DMS53 (cell line): ENCODE data around the gene CAPG.
"Not testable (repeated sequence)": the region's sequence is repeated elsewhere in the genome, so short reads cannot be mapped to it uniquely, and the experiment has no call there.

ENCODE experiments used
- DNase-seq: peaks from one replicate; lab custom pipeline; 2025; lab: John Stamatoyannopoulos, UW

The CAPG gene

GRCh38 chr2:85396531-85397470 is 13.4 kb downstream of the CAPG start:
- DNase-seq, result peak; percentile 64

- DNase-seq, result no peak
Measured at GRCh38 chr2:85395912-85396475, 14.2 kb downstream of the CAPG start.

DNA sequence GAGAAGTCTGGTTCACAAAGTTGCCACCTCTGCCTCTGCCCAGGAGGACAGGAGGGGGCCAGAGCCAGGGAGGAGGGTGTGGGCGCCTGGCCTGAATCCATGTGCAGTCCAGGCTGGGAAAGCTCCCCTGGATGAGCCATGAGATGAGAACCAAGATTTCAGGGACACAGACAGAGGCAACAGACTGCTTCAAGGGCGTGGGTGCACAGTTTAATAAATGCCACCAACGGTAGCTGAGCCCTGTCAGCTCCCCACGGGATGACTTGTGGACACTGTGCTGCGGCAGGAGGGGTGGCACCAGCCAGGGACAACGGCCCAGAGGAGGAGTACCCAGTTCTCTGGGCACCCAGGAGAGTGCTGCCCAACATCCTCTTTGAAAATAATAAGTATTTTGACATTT is 15.2 kb downstream of the CAPG start:
- DNase-seq, result no peak

- DNase-seq, result no peak
Measured at GRCh38 chr2:85394261-85394681, 15.9 kb downstream of the CAPG start.

DNA sequence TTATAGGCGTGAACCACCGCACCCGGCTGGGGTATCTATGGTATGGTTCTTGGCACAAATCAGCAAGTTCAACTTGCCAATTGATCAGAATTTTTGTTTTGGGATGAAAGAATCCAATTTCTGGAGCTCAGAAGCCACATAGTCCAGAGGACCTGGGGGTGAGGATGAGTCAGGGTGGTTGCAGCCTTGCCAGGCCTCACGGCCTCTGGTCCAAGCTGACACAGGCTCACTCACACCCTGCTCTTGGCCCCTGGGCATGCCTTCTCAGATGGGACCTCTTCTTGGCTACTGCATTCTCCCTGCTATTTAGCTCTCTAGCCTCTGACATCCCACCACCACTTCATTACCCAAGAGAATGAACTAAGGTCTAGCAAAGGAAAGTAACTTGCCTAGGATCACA is 16.3 kb downstream of the CAPG start:
- no peak for DNase-seq

DNA sequence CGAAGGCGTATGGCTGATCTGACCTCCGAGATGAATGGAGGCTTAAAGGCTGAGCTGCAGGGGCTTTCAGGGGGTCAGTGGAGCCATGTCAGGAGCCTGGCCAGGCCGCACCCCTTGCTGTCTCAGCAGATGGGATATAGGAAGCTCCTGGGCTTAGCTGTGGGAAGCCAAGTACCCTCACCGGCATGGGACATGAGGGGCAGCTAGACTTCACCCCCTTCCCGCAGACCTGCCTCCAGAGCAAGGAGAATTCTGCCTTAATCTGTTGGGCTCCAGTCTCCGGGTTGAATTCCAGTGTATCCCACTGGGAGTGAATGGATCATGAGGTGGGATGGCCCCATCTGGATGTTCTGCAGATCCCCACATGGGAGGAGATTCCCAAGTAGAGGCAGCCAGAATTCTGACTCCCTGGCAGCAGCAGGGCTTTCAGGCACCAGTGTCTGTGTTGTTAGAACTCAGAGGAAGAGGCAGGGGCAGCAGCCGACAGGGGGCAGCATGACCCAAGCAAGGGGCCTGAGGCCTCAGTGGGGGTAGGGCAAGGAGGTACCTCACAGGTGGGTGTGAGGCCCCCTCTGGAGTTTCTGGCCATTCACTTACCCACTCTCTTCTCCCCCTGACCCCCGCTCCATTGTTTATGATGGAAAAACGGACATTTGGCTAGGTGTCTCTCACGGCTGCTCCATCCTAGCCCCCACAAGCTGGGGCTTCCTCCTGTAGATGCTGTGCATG is 19.1 kb downstream of the CAPG start:
- DNase-seq, result peak; percentile 68

GRCh38 chr2:85388878-85389538 is 21.2 kb downstream of the CAPG start:
- DNase-seq, result no peak

DNA sequence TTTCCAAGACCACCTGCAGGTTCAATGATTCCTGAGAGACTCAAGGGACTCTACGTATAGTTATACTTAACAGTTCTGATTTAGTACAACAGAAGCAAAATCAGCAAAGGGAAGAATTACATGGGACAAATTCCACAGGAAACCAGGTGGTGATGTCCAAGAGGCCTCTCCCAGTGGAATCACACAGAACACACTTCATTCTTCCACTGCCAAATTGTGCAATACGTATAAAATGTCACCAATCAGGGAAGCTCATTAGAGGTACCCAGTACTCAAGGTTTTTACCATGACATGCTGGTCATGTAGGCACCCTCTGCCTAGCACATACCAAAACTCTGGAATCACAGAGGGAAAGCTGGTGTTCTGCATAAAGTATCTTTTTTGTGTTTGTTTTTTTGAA is 22.4 kb downstream of the CAPG start:
- no peak for DNase-seq

DNA sequence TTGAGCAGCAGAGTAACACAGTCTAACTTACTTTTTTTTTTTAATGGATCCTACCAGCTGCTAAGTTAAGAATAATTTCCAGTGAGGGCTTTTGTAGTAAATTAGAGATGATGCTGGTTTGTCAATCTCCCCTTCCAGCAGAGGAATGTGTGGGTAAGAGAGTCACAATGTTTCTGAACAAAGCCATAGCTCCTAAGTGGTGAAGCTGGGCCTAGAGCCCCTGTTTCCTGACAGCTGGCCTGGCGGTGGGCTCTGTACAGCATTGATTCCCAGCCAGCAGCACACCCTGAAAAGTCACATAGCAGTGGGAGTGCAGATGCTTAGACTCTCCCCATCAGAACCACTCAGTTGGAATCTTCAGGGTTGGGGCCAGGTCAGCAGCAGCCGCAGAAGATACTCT is 24.4 kb downstream of the CAPG start:
- DNase-seq, result no peak

DNA sequence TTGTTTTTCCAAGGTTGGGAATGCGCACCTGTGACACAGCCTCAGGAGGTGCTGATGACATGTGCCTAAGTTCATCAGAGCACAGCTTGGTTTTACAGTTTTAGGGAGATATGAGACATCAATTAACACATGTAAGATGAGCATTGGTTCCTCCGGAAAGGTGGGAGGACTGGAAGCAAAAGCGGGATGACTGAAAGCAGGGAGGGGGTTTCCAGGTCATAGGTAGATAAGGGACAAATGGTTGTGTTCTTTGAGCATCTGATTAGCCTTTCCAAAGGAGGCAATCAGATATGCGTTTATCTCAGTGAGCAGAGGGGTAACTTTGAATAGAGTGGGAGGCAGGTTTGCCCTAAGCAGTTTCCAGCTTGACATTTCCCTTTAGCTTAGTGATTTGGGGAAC is 26.3 kb downstream of the CAPG start:
- no peak for DNase-seq

DNA sequence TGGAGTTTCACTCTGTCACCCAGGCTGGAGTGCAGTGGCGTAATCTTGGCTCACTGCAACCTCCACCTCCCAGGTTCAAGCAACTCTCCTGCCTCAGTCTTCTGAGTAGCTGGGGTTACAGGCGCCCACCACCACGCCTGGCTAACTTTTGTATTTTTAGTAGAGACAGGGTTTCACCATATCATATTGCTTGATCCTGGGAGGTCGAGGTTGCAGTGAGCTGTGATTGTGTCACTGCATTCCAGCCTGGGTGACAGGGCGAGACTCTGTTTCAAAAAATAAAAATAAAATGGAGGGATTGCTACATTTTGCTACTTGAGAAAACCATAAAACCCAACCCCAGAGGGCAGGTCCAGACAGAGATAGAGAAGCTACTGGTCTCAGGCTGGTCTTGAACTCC is 27.0 kb downstream of the CAPG start:
- DNase-seq, result not testable (repeated sequence)

DNA sequence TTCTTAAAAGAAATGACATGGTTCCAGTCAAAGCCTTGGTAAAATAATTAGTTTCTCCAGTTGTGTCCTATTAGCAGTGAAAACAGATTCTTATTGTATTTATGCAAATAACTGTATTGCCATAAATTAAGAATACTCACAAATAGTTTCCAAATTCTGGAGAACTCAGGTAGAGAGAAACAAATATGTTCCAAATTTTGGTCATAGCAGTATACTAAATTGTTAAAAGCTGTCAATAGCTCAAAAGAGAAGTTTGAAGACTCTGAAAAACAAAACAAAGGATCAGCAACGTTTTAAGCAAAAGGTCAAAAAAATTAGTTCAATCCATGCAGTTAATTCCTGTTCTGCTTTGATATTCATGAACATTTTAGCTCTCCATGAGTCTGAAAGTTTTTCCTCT is 30.1 kb downstream of the CAPG start:
- no peak for DNase-seq

GRCh38 chr2:85378257-85378656 is 31.9 kb downstream of the CAPG start:
- DNase-seq, result no peak

- DNase-seq, result no peak
Measured at GRCh38 chr2:85377083-85377482, 33.1 kb downstream of the CAPG start.

GRCh38 chr2:85376291-85377065 is 33.7 kb downstream of the CAPG start:
- no peak for DNase-seq

GRCh38 chr2:85371045-85371444 is 39.1 kb downstream of the CAPG start:
- DNase-seq, result no peak

DNA sequence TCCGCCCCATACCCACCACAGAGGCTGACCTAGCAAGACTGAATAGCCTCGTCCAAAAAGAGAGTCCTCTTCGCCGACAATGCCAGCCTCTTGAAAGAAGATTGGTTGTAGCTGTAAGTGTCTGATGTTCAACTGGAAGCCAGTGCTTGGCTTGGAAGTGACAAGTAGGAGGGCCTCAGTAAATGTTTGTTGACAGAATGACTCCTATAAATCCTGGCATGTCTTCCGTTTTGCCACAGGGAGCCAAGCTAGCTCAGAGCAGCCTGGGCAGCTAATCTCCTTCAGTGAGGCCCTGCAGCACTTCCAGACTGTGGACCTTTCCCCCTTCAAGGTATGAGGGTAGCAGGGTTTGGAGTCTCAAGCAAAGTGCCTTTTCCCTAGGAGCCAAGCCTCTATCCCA is 40.7 kb downstream of the CAPG start:
- peak; percentile 55 for DNase-seq

- no peak for DNase-seq
Measured at GRCh38 chr2:85368921-85369320, 41.2 kb downstream of the CAPG start.

DNA sequence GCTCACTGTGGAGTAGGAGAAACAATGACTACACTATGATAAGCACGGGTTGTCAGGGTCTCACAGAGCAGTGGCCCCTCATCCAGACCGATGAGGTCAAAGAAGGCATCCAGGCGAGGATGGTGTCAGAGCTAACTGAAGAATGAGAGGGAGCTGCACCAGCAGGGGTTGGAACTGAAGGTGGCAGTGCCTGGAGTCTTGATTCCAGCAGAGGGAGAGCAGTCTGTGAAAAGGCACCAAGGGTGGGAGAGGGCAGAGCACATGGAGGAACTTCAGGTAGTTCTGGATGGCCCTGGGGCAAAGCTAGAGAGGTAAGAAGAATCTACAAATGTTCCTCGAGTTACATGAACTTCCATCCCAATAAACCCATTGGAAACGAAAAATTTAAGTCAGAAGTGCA is 43.0 kb downstream of the CAPG start:
- no peak for DNase-seq

GRCh38 chr2:85362653-85363387 is 47.3 kb downstream of the CAPG start:
- DNase-seq, result not testable (repeated sequence)

GRCh38 chr2:85357736-85358135 is 52.4 kb downstream of the CAPG start:
- no peak for DNase-seq
